Testis (tissue), 3 donors: ENCODE data around the gene CDKL5. TPM values are rescaled to one million over a fixed set of nuclear protein-coding genes. Genes with fewer than 3 reads are reported as not detected.
"Not testable (repeated sequence)": the region's sequence is repeated elsewhere in the genome, so short reads cannot be mapped to it uniquely, and the experiment has no call there.

Source experiments
- DNase-seq: peaks from one replicate; pipeline ENCODE4 v3.0.0-alpha.2; 2019
- H3K27ac ChIP-seq, 2 donors: fragments of 200-600 bp; sonication (generic); one replicate each; pipeline ENCODE4 v1.5.1; 2019
- H3K27me3 ChIP-seq: fragments of 200-600 bp; sonication (generic); one replicate; pipeline ENCODE4 v1.5.1; 2019
- H3K36me3 ChIP-seq: fragments of 200-600 bp; sonication (generic); one replicate; pipeline ENCODE4 v1.5.1; 2017; ENCODE audit warnings: low read depth; ENCODE audit errors: missing control alignments
- H3K4me1 ChIP-seq: fragments of 200-600 bp; sonication (generic); one replicate; pipeline ENCODE4 v1.5.1; 2019
- H3K4me3 ChIP-seq, 2 donors: fragments of 200-600 bp; sonication (generic); one replicate each; pipeline ENCODE4 v1.5.1; 2017 to 2019
- H3K9me3 ChIP-seq: fragments of 200-600 bp; sonication (generic); one replicate; pipeline ENCODE4 v1.5.1; 2017
- POLR2A ChIP-seq: fragments of 450-650 bp; IDR thresholded peaks from one replicate; pipeline ENCODE4 v1.6.1; 2017; ENCODE audit warnings: antibody characterized with exemption, mild to moderate bottlenecking, moderate library complexity
- WGBS, 2 donors: methylation state at CpG; one replicate each; pipeline ENCODE4 v1.1.5; 2018; 5-methylcytosine and 5-hydroxymethylcytosine counted together
- intact Hi-C: fragments of 100-400 bp; cut with DNase I; formaldehyde crosslinking; loops from one replicate; pipeline ENCODE4 v1.15.1; 2023; ENCODE audit warnings: low total_unique reads
- polyA plus RNA-seq: library from polyadenylated mRNA; stranded (reverse); fragments of 350-450 nt; fragmentation: Illumina TruSeq; extraction: RNeasy Lipid Tissue Mini Kit (QIAGEN cat#74804); gene quantifications from one replicate; pipeline ENCODE4 v1.2.3, GENCODE V29; 2014; ENCODE audit warnings: low read depth, low replicate concordance; ENCODE audit not compliant: insufficient read depth
- total RNA-seq, 2 donors: library from RNA; depleted of rRNA; stranded (reverse); fragments of >200 nt; gene quantifications; one replicate each; pipeline ENCODE4 v1.2.3, GENCODE V29; 2016
- TF ChIP-seq, protein P1 (sequence below), 3 experiments: fragments of 450-650 bp in 2 of 3; fragments of 200-600 bp in 1 of 3; sonication (generic) in 1 of 3; IDR thresholded peaks; one replicate each; pipeline ENCODE4 v1.5.1; 2016 to 2019; ENCODE audit warnings: antibody characterized with exemption in 3 of 3, mild to moderate bottlenecking in 2 of 3, moderate library complexity in 1 of 3

Gene CDKL5
- total and polyA plus RNA-seq, 3 donors from 2014 or later: 20.1 to 24.7 (median 21.1) TPM

DNA sequence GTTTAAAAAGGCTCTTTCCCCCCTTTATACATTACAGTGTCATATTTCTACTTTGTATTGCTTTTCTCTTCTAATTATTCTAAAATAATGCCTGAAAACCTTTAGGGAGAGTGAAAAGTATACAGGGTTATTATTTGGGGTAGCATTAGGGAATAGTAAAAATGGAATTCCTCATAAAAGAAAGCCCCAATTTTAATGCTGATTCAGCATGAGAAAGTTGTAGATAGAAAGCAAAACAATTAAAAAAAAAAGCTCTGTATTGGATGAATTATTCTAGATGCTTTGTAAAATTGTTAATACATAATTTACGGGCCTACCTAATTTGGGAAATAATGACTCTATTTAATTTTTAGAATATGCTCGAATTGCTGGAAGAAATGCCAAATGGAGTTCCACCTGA lies 154.1 kb downstream of the CDKL5 start:
- intact Hi-C loops: no loop called here
- no peaks in the 10 kb centered on the region for H3K36me3 ChIP-seq
- H3K4me3 ChIP-seq: no peak overlapping the region
- no peaks in the 10 kb centered on the region for H3K9me3 ChIP-seq
- H3K27me3 ChIP-seq: no peaks in the 10 kb centered on the region
- no peak for DNase-seq
- H3K27ac ChIP-seq: no peak overlapping the region
- no peaks in the 10 kb centered on the region for H3K4me1 ChIP-seq
- TF ChIP-seq, protein P1, sequence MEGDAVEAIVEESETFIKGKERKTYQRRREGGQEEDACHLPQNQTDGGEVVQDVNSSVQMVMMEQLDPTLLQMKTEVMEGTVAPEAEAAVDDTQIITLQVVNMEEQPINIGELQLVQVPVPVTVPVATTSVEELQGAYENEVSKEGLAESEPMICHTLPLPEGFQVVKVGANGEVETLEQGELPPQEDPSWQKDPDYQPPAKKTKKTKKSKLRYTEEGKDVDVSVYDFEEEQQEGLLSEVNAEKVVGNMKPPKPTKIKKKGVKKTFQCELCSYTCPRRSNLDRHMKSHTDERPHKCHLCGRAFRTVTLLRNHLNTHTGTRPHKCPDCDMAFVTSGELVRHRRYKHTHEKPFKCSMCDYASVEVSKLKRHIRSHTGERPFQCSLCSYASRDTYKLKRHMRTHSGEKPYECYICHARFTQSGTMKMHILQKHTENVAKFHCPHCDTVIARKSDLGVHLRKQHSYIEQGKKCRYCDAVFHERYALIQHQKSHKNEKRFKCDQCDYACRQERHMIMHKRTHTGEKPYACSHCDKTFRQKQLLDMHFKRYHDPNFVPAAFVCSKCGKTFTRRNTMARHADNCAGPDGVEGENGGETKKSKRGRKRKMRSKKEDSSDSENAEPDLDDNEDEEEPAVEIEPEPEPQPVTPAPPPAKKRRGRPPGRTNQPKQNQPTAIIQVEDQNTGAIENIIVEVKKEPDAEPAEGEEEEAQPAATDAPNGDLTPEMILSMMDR (IDR thresholded peaks at IDR 0.05): no peak
- no peak for TF ChIP-seq POLR2A
- WGBS, 2 donors: 94% methylated on average over 2 of the region's 2 CpGs

DNA sequence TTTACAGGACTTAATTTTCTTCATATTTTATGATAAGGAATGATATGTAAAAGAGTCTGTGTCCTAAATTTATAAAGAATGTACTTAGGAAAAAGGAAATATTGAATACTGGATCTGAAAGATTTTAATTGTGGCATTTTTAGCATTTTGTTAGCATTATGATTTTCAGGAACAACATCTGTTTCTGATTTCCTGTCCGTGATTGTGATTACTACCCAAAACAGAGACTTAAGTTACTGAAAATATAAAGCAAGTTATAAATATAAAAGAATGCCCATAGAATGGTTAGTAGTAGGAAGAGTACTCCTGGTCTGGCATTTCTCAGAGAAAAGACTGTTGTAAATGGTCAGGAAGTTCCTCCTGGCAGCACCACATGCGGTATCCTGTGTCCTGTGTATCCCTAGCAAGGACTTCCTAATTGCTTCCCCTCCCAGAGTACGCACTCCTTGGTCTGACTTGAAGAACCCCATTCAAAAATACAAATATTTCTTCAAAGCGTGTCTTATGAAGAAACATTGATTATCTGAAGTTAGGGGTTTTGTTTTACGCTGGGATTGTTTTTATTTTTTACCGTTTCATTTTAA lies 157.6 kb downstream of the CDKL5 start:
- WGBS, 2 donors: 69 to 73% methylated on average over 6 of the region's 6 CpGs
- TF ChIP-seq POLR2A: no peak
- TF ChIP-seq, protein P1 (IDR thresholded peaks at IDR 0.05): no peak
- no peak for DNase-seq
- intact Hi-C loops: no loop called here
- H3K36me3 ChIP-seq: no peaks in the 10 kb centered on the region
- no peaks in the 10 kb centered on the region for H3K4me1 ChIP-seq
- no peaks in the 10 kb centered on the region for H3K27me3 ChIP-seq
- H3K27ac ChIP-seq: no peak overlapping the region
- H3K4me3 ChIP-seq: no peak overlapping the region
- H3K9me3 ChIP-seq: no peaks in the 10 kb centered on the region

DNA sequence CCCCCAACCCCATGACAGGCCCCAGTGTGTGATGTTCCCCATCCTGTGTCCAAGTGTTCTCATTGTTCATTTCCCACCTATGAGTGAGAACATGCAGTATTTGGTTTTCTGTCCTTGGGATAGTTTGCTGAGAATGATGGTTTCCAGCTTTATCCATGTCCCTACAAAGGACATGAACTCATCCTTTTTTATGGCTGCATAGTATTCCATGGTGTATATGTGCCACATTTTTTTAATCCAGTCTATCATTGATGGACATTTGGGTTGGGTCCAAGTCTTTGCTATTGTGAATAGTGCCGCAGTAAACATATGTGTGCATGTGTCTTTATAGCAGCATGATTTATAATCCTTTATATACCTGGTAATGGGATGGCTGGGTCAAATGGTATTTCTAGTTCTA lies 163.9 kb downstream of the CDKL5 start:
- H3K36me3 ChIP-seq, H3K9me3 ChIP-seq, DNase-seq, H3K27ac ChIP-seq, intact Hi-C loops, H3K4me1 ChIP-seq, H3K4me3 ChIP-seq, H3K27me3 ChIP-seq: not testable (repeated sequence)
- WGBS, 2 donors: 92 to 100% methylated on average over 1 of the region's 1 CpG

DNA sequence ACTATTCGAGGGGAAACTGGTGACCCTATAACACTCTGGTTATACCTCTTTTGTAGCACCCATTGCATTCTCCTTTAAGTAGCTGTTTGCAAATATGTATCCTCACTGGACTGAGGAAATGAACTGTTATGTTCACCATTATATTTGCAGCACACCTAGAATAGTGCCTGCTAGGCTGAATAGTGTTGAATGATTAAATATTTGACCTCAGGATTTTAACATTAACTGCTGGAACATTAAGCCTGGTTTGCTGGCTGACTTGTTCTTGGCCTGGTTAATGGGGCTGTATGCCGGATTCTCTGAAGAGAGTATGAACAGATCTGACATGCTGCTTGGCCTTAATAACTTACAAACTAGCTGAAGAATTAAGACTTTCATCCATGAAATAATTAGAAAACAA lies 166.4 kb downstream of the CDKL5 start:
- intact Hi-C loops: no loop called here
- no peak for TF ChIP-seq POLR2A
- TF ChIP-seq, protein P1 (IDR thresholded peaks at IDR 0.05): no peak
- Histone ChIP-seq H3K9me3 (no peaks in the 10 kb centered on the region), H3K4me3 (no peak overlapping the region), H3K36me3 (no peaks in the 10 kb centered on the region), H3K27me3 (no peaks in the 10 kb centered on the region), H3K27ac (no peak overlapping the region), H3K4me1 (no peaks in the 10 kb centered on the region)
- 92 to 95% methylated on average over 2 of the region's 2 CpGs for WGBS, 2 donors
- no peak for DNase-seq

DNA sequence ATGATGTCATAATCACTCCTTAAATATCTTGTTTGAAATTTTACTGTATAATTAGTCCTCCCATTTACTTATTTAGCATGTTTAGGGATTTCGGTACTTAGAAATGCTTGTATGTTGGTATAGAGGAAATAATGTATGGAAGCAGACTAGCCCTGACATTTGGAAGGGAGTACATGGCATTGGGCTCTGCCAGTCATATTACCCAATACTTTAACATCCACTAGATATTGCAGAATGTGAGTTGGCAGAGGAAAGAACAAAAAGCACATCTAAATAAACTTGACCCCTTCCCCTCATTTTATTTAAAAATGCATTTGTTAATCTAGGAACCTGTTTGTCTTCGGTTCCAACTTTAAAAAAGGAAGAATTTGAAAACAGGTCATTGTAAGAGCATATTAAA lies 168.7 kb downstream of the CDKL5 start:
- Histone ChIP-seq H3K36me3 (no peaks in the 10 kb centered on the region), H3K27me3 (no peaks in the 10 kb centered on the region), H3K4me1 (no peaks in the 10 kb centered on the region), H3K4me3 (no peak overlapping the region), H3K9me3 (no peaks in the 10 kb centered on the region), H3K27ac (no peak overlapping the region)
- no peak for TF ChIP-seq POLR2A
- TF ChIP-seq, protein P1 (IDR thresholded peaks at IDR 0.05): no peak
- intact Hi-C loops: no loop called here
- DNase-seq: no peak
- 93 to 100% methylated on average over 2 of the region's 2 CpGs for WGBS, 2 donors
